GM18499 (cell line): ENCODE measurements around the gene LHFPL2.
"Not testable (repeated sequence)": the region's sequence is repeated elsewhere in the genome, so short reads cannot be mapped to it uniquely, and the experiment has no call there.

Experiments
- ATAC-seq: cut with Tn5 transposase; IDR thresholded peaks from one replicate; pipeline ENCODE4 v1.9.1; 2021; ENCODE audit warnings: moderate number of reproducible peaks; ENCODE audit not compliant: insufficient read depth, unreplicated experiment

LHFPL2 gene

DNA sequence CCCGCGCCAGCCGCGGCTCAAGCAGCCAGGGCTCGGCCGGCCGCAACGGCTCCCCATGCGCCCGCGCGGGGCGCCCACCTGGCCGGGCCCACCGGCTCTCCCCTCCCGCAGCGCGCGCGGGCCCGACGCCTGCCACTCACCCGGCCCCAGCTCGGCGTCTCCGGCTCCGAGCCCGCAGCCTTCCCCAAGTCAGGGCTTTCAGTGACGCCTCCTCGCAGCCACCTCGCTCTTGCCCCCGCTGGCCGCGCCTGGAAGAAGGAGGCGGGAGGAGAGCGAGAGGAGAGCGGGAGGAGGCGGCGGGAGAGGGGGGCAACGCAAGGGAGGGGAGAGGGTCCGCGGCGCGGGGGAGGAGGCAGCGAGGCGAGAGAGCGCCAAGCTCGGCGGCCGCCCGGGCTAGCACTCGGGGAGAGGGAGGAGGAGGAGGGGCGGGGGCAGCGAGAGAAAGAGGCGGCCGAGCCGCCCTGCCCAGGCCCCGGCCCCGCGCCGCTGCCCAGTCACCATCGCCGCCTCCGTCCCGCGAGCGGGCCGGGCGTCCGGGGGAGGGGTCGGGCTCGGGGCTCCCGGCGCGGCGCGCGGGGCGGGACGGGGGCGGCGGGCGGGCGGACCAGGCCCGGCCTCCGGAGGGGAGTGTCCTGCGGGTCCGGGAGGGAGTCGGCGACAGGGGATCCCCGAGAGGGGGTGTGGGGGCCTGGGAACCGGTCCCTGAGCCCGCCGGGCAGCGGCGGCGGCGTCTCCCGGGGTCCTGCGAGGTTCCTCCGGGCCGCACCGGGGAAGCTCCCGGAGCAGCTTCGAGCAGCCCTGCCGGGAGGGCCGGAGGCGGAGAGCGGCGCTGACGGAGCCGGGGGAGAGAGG lies at the start of gene LHFPL2:
Gene LHFPL2 (minus strand): TSS at position 414 of the 852 bp plus-strand sequence. CDS start 138,559 bp downstream, outside the sequence.
- no peak for ATAC-seq

- no peak for ATAC-seq
Measured at GRCh38 chr5:78696637-78697036, 48.1 kb upstream of the LHFPL2 start.

GRCh38 chr5:78696052-78696451 lies 47.5 kb upstream of the LHFPL2 start:
- not testable (repeated sequence) for ATAC-seq

GRCh38 chr5:78693339-78693738 lies 44.8 kb upstream of the LHFPL2 start:
- ATAC-seq = no peak

DNA sequence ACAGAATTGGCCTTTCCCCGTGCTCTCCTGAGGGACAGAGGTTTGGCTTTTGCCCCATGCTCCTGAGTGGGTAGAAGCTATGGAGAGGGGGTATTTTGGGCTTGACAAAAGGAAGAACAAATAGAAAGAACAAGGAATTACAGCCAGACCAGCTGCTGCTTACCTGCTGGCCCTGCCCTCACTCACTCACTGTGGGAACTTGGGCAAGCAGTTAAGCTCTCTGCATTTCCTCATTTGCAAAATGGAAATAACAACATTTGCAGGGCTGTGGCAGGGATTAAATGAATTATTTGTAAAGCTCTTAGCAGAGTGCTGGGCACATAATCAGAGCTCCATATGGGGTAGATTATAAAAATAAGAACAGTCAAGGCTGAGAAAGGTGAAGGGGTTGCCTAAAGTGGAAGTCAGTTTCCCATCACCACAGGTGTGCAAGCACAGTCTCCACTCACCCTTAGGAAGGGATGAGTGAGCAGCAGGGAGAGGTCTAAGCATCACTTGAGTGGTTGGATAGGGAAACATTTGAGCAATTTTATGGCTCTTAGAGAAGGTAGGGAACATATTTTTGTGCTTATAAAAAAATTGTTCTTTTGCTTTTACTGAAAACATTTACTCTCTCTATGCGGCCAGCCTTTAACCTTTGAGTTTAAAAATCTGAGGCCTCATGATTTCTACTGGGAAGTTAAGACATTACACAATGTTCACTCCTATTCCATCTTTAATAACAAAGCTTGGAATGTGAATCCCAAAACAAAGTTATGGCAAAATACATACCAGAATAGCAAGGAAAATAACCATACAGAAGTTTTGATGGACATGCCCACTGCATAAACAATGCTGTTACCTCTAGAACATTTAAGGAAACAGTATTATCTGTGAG lies 42.8 kb upstream of the LHFPL2 start:
- ATAC-seq = no peak

DNA sequence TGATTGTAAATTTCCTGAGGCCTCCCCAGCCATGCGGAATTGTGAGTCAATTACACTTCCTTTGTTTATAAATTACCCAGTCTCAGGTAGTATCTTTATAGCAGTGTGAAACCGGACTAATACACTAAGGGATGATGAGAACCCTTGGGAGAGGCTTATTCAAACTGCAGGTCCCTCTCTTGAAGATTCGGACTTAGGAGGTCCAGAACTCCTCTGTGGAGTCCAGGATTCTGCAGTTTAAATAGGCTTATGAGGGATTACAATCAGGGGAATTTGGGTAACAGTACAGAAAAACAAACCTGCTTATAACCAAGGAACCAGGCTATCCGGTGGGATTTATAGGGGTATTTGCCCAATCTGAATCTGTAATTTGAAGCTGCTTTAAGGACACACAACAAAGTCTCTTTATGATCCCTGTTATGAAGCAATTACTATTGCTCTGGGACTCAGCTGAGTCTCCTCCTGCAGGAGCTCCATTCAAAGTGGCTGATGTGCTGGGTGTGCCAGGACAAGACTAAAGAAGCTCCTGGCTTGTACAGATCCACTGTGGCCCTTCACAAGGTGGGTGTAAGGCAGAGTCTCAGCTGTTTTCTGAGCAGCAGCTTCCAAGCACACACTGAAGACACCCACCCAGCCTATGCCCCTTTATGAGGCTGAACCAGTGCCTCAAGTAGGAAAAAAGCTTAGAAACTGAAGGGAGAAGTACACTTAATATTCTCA lies 41.8 kb upstream of the LHFPL2 start:
- ATAC-seq = no peak

- ATAC-seq = no peak
Measured at GRCh38 chr5:78689540-78690252, 41.1 kb upstream of the LHFPL2 start.

DNA sequence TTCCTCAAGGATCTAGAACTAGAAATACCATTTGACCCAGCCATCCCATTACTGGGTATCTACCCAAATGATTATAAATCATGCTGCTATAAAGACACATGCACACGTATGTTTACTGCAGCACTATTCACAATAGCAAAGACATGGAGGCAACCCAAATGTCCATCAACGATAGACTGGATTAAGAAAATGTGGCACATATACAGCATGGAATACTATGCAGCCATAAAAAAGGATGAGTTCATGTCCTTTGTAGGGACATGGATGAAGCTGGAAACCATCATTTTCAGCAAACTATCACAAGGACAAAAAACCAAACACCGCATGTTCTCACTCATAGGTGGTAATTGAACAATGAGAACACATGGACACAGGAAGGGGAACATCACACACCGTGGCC lies 38.9 kb upstream of the LHFPL2 start:
- not testable (repeated sequence) for ATAC-seq

- ATAC-seq = not testable (repeated sequence)
Measured at GRCh38 chr5:78683905-78684304, 35.3 kb upstream of the LHFPL2 start.

GRCh38 chr5:78679905-78680304 lies 31.3 kb upstream of the LHFPL2 start:
- ATAC-seq = no peak

DNA sequence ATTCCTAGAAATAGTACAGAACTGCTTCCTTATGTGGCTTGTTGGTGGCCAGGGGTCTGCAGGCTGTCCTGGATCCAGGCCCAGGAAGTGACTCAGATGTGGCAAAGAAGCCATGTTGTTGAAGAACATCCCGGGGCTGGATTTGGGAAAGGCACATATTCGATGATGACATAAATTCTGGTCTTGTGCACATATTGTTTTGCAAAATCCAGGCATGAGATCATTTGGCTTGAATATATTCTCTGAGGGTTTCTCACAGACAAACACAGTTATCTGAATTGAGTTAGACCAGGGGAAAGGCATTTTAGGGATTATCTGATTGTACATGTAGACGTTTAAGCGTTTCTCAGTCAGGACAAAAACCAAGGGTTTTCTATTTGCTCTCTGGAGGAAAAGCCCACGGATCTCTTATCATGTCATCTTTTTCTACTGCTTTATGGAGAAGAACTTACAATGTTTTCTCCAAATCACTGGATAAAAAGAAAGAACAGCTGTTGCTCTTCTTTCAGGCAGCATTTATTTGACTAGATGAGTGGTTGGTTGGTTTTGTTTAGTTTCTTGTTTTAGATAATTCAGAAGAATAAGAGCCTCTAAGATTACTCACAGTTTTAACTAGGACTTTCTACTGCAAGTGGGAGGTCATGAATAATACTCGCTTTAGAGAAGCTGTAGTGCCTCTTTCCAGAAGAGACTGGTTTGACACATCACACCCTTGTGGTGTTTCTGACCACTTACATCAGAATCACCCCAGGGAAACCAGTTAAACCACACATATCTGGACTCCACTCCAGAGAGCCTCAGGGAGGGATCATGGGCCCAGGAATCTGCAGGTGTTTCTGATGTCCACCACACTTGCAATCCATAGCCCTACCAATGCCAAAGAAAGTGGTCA lies 29.5 kb upstream of the LHFPL2 start:
- ATAC-seq = no peak

DNA sequence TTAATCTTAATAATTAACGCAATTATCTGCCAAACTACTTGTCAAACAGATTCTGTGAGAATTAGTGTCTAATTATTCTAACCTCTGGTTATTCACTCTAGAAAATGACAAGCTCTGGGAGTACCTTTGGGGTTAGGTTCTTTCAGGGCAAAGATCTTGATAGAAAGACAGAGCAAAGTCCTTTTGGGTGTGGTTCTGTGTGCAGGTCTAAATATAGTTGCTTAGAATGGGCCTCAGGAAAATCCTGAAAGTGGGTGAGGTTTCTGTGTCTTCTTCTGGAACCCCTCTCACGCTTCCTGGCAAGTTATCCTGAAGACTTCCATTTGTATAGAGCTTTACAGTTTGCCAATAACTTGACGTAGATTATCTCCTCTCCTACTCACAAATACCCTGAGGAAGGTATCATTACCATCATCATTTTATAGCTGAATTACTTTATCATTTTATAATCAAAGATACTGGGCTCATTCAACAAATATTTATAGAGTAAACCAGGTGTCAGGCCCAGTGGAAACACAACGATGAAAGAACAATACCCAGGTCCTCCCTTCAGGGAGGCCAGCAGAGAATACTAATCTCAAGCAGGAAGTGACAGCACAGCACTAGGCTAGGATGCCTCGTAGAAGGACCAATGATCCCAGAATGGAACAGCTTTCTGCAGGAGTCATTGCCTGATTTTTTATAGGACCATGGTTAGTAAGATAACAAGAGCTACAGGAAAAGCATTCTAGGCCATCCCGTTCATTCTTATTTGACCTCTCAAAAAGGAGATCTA lies 27.6 kb upstream of the LHFPL2 start:
- no peak for ATAC-seq

GRCh38 chr5:78673827-78674226 lies 25.3 kb upstream of the LHFPL2 start:
- not testable (repeated sequence) for ATAC-seq

DNA sequence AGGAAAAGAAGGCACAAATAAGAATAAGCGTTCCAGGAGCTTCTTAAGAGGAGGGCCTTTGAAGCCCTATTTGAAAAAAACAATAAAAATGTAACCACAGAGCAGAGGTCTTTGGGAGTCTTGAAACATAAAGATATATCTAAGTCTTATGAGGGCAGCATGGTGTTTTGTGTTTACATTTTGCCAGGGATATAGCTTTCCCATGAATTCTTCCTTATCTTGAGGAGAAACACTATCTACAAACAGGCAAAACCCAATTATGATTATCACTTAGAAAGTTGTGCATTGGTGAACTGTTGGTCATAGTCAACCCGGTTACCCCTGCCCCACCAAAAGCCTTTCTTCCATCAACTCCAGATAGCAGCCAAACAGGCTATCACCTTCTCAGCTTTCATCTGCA lies 23.6 kb upstream of the LHFPL2 start:
- no peak for ATAC-seq

DNA sequence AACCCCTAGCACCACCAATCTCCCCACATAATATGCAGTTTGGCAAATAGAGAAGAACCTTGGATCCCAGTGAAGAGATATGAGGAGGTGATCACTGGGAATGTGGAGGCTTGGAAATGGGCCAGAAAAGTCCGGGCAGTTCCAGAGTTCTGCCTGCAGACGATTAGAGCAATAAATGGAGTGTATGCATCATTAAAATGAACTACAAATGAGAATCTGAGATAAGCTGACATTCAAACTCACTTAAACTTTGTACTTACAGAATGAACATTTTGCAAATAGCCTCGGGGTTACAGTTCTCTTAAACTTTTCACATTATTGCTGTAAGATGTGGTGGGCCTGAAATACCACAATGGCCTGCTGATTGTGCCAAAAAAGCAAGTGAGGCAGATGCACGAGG lies 23.0 kb upstream of the LHFPL2 start:
- ATAC-seq = no peak

DNA sequence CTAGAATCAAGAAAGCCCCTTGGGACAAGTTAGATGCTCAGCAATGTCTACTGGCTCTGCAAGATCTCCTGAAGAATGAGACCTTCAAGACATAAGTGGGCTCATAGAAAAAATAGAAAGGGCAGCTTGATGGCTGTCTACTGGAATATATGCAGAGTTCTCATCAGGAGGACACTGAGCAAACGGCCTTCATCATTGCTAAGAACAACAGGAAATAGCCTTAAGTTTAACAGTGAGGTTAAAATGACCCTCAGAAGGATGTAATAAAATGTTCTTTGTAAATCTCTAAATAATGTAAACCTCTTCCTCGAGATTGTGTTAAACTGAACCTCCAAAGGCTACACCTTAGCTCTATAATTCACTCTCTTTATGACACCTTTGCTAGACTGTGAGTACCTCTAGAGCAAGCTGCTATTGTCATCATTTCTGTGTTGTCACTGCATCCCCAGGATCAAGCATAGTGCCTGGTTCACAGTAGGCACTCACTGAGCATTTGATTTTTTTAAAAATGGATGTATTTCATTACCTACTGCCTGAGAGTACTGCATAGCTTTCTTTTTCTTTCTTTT lies 22.2 kb upstream of the LHFPL2 start:
- no peak for ATAC-seq

DNA sequence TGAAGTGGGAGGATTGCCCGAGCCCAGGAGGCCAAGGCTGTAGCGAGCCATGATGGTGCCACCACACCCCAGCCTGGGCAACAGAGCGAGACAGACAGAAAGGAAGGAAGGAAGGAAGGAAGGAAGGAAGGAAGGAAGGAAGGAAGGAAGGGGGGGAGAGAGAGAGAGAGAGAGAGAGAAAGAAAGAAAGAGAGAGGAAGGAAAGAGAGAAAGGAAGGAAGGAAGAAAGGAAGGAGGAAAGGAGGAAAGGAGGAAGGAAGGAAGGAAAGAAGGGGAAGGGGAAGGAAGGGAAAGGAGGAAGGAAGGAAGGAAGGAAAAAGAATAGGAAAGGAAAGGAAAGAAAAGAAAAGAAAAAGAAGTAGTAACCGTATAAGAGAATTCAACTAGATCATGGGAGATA lies 20.8 kb upstream of the LHFPL2 start:
- no peak for ATAC-seq
